Erythroblast (primary cell): ENCODE data around the gene LGALS9.

Experiments used
- GATA1 ChIP-seq: IDR thresholded peaks from 2 replicates; pipeline ENCODE4 v1.6.1; 2011; ENCODE audit warnings: low read depth, mild to moderate bottlenecking, control low read depth, low read length, moderate library complexity
- POLR2A ChIP-seq: IDR thresholded peaks from 2 replicates; pipeline ENCODE4 v1.6.1; 2011; ENCODE audit warnings: mild to moderate bottlenecking, low read length

GRCh38 chr17:27690882-27691281, 59.9 kb downstream of the LGALS9 start:
- TF ChIP-seq POLR2A (no peak), GATA1 (no peak)
